Activated naive CD8-positive, alpha-beta T cell (primary cell): ENCODE results near the gene ADAD2.

Source experiments
- H3K27ac Mint-ChIP-seq: one replicate; pipeline ENCODE4 v1.8.0; 2021; ENCODE audit warnings: mixed read lengths
- H3K27me3 Mint-ChIP-seq: one replicate; pipeline ENCODE4 v1.8.0; 2021; ENCODE audit warnings: mixed read lengths
- H3K36me3 Mint-ChIP-seq: one replicate; pipeline ENCODE4 v1.8.0; 2021; ENCODE audit warnings: mixed read lengths
- H3K4me1 Mint-ChIP-seq: one replicate; pipeline ENCODE4 v1.8.0; 2021; ENCODE audit warnings: low read depth, mixed read lengths
- H3K4me3 Mint-ChIP-seq: one replicate; pipeline ENCODE4 v1.8.0; 2021; ENCODE audit warnings: mild to moderate bottlenecking, mixed read lengths
- H3K9me3 Mint-ChIP-seq: one replicate; pipeline ENCODE4 v1.8.0; 2021; ENCODE audit warnings: low read depth, mixed read lengths

Gene ADAD2

GRCh38 chr16:84220851-84221250 lies 29.9 kb downstream of the ADAD2 start:
- Mint-ChIP-seq H3K9me3 (no peaks in the 10 kb centered on the region), H3K4me1 (no peaks in the 10 kb centered on the region), H3K36me3 (no peaks in the 10 kb centered on the region), H3K27ac (no peak overlapping the region), H3K27me3 (peaks cover 1% of the 10 kb centered on the region), H3K4me3 (no peak overlapping the region)

GRCh38 chr16:84223456-84223855 lies 32.5 kb downstream of the ADAD2 start:
- H3K4me3 Mint-ChIP-seq: no peak overlapping the region
- H3K4me1 Mint-ChIP-seq: no peaks in the 10 kb centered on the region
- peaks cover 5% of the 10 kb centered on the region for H3K27me3 Mint-ChIP-seq
- H3K27ac Mint-ChIP-seq: no peak overlapping the region
- H3K9me3 Mint-ChIP-seq: no peaks in the 10 kb centered on the region
- H3K36me3 Mint-ChIP-seq: no peaks in the 10 kb centered on the region

GRCh38 chr16:84224554-84224953 lies 33.6 kb downstream of the ADAD2 start:
- Mint-ChIP-seq H3K4me1 (no peaks in the 10 kb centered on the region), H3K27me3 (peaks cover 5% of the 10 kb centered on the region), H3K36me3 (no peaks in the 10 kb centered on the region), H3K9me3 (no peaks in the 10 kb centered on the region), H3K27ac (no peak overlapping the region), H3K4me3 (no peak overlapping the region)

GRCh38 chr16:84225126-84225525 lies 34.2 kb downstream of the ADAD2 start:
- H3K36me3 Mint-ChIP-seq: no peaks in the 10 kb centered on the region
- no peak overlapping the region for H3K4me3 Mint-ChIP-seq
- H3K4me1 Mint-ChIP-seq: no peaks in the 10 kb centered on the region
- no peak overlapping the region for H3K27ac Mint-ChIP-seq
- H3K9me3 Mint-ChIP-seq: no peaks in the 10 kb centered on the region
- H3K27me3 Mint-ChIP-seq: peaks cover 5% of the 10 kb centered on the region

GRCh38 chr16:84225571-84225970 lies 34.6 kb downstream of the ADAD2 start:
- Mint-ChIP-seq H3K27me3 (peaks cover 5% of the 10 kb centered on the region), H3K27ac (no peak overlapping the region), H3K36me3 (no peaks in the 10 kb centered on the region), H3K9me3 (no peaks in the 10 kb centered on the region), H3K4me1 (no peaks in the 10 kb centered on the region), H3K4me3 (no peak overlapping the region)

GRCh38 chr16:84226026-84226425 lies 35.1 kb downstream of the ADAD2 start:
- no peaks in the 10 kb centered on the region for H3K4me1 Mint-ChIP-seq
- peaks cover 5% of the 10 kb centered on the region for H3K27me3 Mint-ChIP-seq
- H3K36me3 Mint-ChIP-seq: no peaks in the 10 kb centered on the region
- H3K27ac Mint-ChIP-seq: no peak overlapping the region
- H3K4me3 Mint-ChIP-seq: no peak overlapping the region
- H3K9me3 Mint-ChIP-seq: no peaks in the 10 kb centered on the region

GRCh38 chr16:84227548-84227947 lies 36.6 kb downstream of the ADAD2 start:
- no peaks in the 10 kb centered on the region for H3K36me3 Mint-ChIP-seq
- no peaks in the 10 kb centered on the region for H3K9me3 Mint-ChIP-seq
- no peak overlapping the region for H3K4me3 Mint-ChIP-seq
- no peaks in the 10 kb centered on the region for H3K4me1 Mint-ChIP-seq
- H3K27ac Mint-ChIP-seq: no peak overlapping the region
- peaks cover 5% of the 10 kb centered on the region for H3K27me3 Mint-ChIP-seq

- Mint-ChIP-seq H3K27ac (no peak overlapping the region), H3K9me3 (no peaks in the 10 kb centered on the region), H3K36me3 (no peaks in the 10 kb centered on the region), H3K27me3 (peaks cover 5% of the 10 kb centered on the region), H3K4me3 (no peak overlapping the region), H3K4me1 (no peaks in the 10 kb centered on the region)
Measured at GRCh38 chr16:84228256-84228838, 37.4 kb downstream of the ADAD2 start.

- H3K27me3 Mint-ChIP-seq: peaks cover 5% of the 10 kb centered on the region
- H3K4me1 Mint-ChIP-seq: no peaks in the 10 kb centered on the region
- H3K27ac Mint-ChIP-seq: no peak overlapping the region
- no peaks in the 10 kb centered on the region for H3K9me3 Mint-ChIP-seq
- H3K4me3 Mint-ChIP-seq: no peak overlapping the region
- H3K36me3 Mint-ChIP-seq: no peaks in the 10 kb centered on the region
Measured at GRCh38 chr16:84229471-84229870, 38.5 kb downstream of the ADAD2 start.

- Mint-ChIP-seq H3K4me1 (no peaks in the 10 kb centered on the region), H3K4me3 (no peak overlapping the region), H3K27ac (no peak overlapping the region), H3K27me3 (peaks cover 3% of the 10 kb centered on the region), H3K9me3 (no peaks in the 10 kb centered on the region), H3K36me3 (no peaks in the 10 kb centered on the region)
Measured at GRCh38 chr16:84232060-84232459, 41.1 kb downstream of the ADAD2 start.

GRCh38 chr16:84232969-84233368 lies 42.0 kb downstream of the ADAD2 start:
- Mint-ChIP-seq H3K9me3 (no peaks in the 10 kb centered on the region), H3K36me3 (no peaks in the 10 kb centered on the region), H3K27me3 (no peaks in the 10 kb centered on the region), H3K27ac (no peak overlapping the region), H3K4me3 (no peak overlapping the region), H3K4me1 (no peaks in the 10 kb centered on the region)

GRCh38 chr16:84233748-84234147 lies 42.8 kb downstream of the ADAD2 start:
- Mint-ChIP-seq H3K36me3 (no peaks in the 10 kb centered on the region), H3K9me3 (no peaks in the 10 kb centered on the region), H3K27ac (no peak overlapping the region), H3K4me3 (no peak overlapping the region), H3K27me3 (no peaks in the 10 kb centered on the region), H3K4me1 (no peaks in the 10 kb centered on the region)

- H3K9me3 Mint-ChIP-seq: no peaks in the 10 kb centered on the region
- H3K36me3 Mint-ChIP-seq: no peaks in the 10 kb centered on the region
- H3K4me3 Mint-ChIP-seq: no peak overlapping the region
- H3K4me1 Mint-ChIP-seq: no peaks in the 10 kb centered on the region
- no peaks in the 10 kb centered on the region for H3K27me3 Mint-ChIP-seq
- H3K27ac Mint-ChIP-seq: no peak overlapping the region
Measured at GRCh38 chr16:84234321-84235241, 43.6 kb downstream of the ADAD2 start.

GRCh38 chr16:84236671-84237070 lies 45.7 kb downstream of the ADAD2 start:
- Mint-ChIP-seq H3K36me3 (no peaks in the 10 kb centered on the region), H3K9me3 (no peaks in the 10 kb centered on the region), H3K4me1 (no peaks in the 10 kb centered on the region), H3K27ac (no peak overlapping the region), H3K27me3 (peaks cover 8% of the 10 kb centered on the region), H3K4me3 (no peak overlapping the region)

- peaks cover 9% of the 10 kb centered on the region for H3K27me3 Mint-ChIP-seq
- no peaks in the 10 kb centered on the region for H3K4me1 Mint-ChIP-seq
- no peaks in the 10 kb centered on the region for H3K9me3 Mint-ChIP-seq
- no peaks in the 10 kb centered on the region for H3K36me3 Mint-ChIP-seq
- H3K27ac Mint-ChIP-seq: no peak overlapping the region
- no peak overlapping the region for H3K4me3 Mint-ChIP-seq
Measured at GRCh38 chr16:84237994-84238750, 47.2 kb downstream of the ADAD2 start.
